Hematopoietic multipotent progenitor cell treated with erythropoietin and hydrocortisone succinate and interleukin-3 and kit ligand, for 4 days (in vitro differentiated cells): ENCODE data around the gene BPHL.
"Not testable (repeated sequence)": the region's sequence is repeated elsewhere in the genome, so short reads cannot be mapped to it uniquely, and the experiment has no call there.

Experiments
- DNase-seq: peaks from one replicate; pipeline ENCODE4 v3.0.0-alpha.2; 2015

BPHL gene

GRCh38 chr6:3157131-3157933 lies 38.8 kb downstream of the BPHL start, which contains the start of gene TUBB2A:
Gene TUBB2A (minus strand): TSS chr6:3157544. CDS start chr6:3157463, 81 bp downstream.
- DNase-seq = peak; percentile 88

GRCh38 chr6:3159805-3160781 lies 41.6 kb downstream of the BPHL start:
- peak; percentile 90 for DNase-seq

- DNase-seq = peak; percentile 58
These were observed 43.6 kb downstream of the BPHL start for GRCh38 chr6:3162067-3162497.

GRCh38 chr6:3162565-3163247 lies 44.2 kb downstream of the BPHL start:
- peak; percentile 88 for DNase-seq

- DNase-seq = no peak
These were observed 44.7 kb downstream of the BPHL start for GRCh38 chr6:3163248-3163594.

GRCh38 chr6:3164388-3164787 lies 45.9 kb downstream of the BPHL start:
- DNase-seq = peak; percentile 23

GRCh38 chr6:3165631-3166534 lies 47.4 kb downstream of the BPHL start:
- peak; percentile 34 for DNase-seq

GRCh38 chr6:3166535-3167225 lies 48.2 kb downstream of the BPHL start:
- DNase-seq = not testable (repeated sequence)

- not testable (repeated sequence) for DNase-seq
These were observed 49.5 kb downstream of the BPHL start for GRCh38 chr6:3168046-3168445.

- not testable (repeated sequence) for DNase-seq
These were observed 52.2 kb downstream of the BPHL start for GRCh38 chr6:3170676-3171075.

- DNase-seq = not testable (repeated sequence)
These were observed 53.0 kb downstream of the BPHL start for GRCh38 chr6:3171313-3172175.

GRCh38 chr6:3172789-3173188 lies 54.3 kb downstream of the BPHL start:
- not testable (repeated sequence) for DNase-seq

- DNase-seq = not testable (repeated sequence)
These were observed 55.2 kb downstream of the BPHL start for GRCh38 chr6:3173636-3174089.

- DNase-seq = no peak
These were observed 57.3 kb downstream of the BPHL start for GRCh38 chr6:3175715-3176402.

GRCh38 chr6:3176562-3177355 lies 58.2 kb downstream of the BPHL start:
- peak; percentile 60 for DNase-seq

GRCh38 chr6:3178666-3179065 lies 60.2 kb downstream of the BPHL start:
- not testable (repeated sequence) for DNase-seq

GRCh38 chr6:3179945-3180344 lies 61.4 kb downstream of the BPHL start:
- DNase-seq = not testable (repeated sequence)

- DNase-seq = no peak
These were observed 62.6 kb downstream of the BPHL start for GRCh38 chr6:3181105-3181504.

- DNase-seq = no peak
These were observed 64.6 kb downstream of the BPHL start for GRCh38 chr6:3183066-3183465.
